Skeletal muscle satellite cell (primary cell): Measurements from ENCODE around the gene IL17RB.
A peak's percentile ranks its signal among the peaks of the same experiment; 100 is the strongest.

ENCODE experiments used
- H3K27me3 ChIP-seq: 2 replicates; pipeline ENCODE4 v1.7.0; 2013; ENCODE audit warnings: low read length; ENCODE audit not compliant: control insufficient read depth, insufficient read depth
- H3K36me3 ChIP-seq: 2 replicates; pipeline ENCODE4 v1.7.0; 2013; ENCODE audit warnings: mild to moderate bottlenecking, control low read depth, low read length; ENCODE audit not compliant: insufficient read depth
- H3K4me1 ChIP-seq: 2 replicates; pipeline ENCODE4 v1.7.0; 2013; ENCODE audit warnings: low read length; ENCODE audit not compliant: control insufficient read depth, insufficient read depth
- H3K4me2 ChIP-seq: 2 replicates; pipeline ENCODE4 v1.7.0; 2013; ENCODE audit warnings: mild to moderate bottlenecking, low read length
- H3K4me3 ChIP-seq: 2 replicates; pipeline ENCODE4 v1.7.0; 2013; ENCODE audit warnings: low read length
- H3K9ac ChIP-seq: 2 replicates; pipeline ENCODE4 v1.7.0; 2013; ENCODE audit warnings: mild to moderate bottlenecking, low read depth, low read length, moderate library complexity
- H3K9me3 ChIP-seq: replicated peaks from 2 replicates; pipeline ENCODE4 v1.7.0; 2013; ENCODE audit warnings: mild to moderate bottlenecking, control low read depth, low read length

IL17RB gene

DNA sequence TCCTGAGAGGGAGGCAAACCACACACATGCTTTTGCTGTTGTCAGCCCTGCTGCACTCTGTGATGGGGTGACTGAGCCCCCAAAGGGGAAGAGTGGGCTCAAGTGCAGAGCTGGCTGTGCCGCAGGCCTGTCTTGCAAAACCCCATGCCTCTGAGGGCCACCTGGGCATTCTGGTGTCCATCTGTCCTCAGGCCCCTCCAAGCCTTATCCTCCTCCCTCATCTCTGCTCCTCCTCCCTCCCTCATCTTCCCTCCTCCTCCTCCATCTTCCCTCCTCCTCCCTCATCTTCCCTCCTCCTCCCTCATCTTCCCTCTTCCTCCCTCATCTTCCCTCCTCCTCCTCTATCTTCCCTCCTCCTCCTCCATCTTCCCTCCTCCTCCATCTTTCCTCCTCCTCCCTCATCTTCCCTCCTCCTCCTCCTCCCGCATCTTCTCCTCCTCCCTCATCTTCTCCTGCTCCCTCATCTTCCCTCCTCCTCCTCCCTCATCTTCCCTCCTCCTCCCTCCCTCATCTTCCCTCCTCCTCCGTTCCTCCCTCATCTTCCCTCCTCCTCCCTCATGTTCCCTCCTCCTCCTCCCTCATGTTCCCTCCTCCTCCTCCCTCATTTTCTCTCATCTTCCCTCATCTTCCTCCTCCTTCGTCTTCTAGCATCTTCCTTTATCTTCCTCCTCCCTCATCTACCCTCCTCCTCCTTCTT is 40.8 kb upstream of the IL17RB start:
- Histone ChIP-seq H3K27me3 (peaks cover 5% of the 10 kb centered on the region), H3K4me1 (peaks cover 28% of the 10 kb centered on the region), H3K4me2 (no peak overlapping the region), H3K9ac (no peak overlapping the region), H3K36me3 (no peaks in the 10 kb centered on the region), H3K4me3 (no peak overlapping the region), H3K9me3 (no peaks in the 10 kb centered on the region)

DNA sequence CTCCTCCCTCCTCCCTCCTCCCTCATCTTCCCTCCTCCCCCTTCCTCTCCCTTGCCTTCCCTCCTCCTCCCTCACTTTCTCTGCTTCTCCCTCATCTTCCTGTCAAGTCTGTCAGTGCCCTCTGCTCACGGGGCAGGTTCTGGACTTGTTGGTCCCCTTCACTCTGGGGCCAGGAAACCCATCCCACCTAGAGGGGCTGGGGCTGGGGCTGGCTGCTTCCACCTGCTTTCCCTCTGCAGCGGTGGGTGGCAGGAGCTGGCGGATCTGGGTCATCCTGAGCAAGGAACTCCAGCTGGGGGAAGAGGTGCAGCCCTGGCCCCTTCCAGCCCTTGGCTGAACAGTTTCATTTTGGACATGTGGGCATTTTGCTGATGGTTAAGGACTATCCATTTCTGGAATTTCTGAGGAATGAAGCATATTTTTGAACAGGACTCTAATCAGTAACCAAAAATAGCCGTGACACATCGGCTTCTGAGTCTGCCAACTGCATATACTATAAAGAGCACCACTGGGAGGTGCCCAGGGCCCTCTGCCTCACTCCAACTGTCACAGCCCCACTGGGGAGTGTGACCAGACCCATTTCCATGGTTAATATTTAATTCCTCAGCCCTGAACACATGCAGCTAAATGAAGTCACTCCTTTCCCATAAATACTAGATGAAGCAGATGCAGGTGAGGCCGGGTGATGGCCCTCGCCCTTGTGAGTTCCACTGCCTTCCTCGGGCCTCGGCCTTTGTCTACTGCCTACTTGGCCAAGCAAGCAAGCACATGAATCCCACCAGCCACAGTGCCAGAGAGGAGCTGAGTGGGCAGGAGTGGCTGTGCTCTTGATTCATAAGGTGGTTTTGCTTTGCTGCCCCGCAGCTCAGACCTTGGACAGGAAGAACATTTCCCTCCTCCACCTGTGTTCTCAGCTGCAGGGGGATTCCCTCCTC is 39.9 kb upstream of the IL17RB start:
- Histone ChIP-seq H3K9me3 (no peaks in the 10 kb centered on the region), H3K4me2 (peak overlapping the region; percentile 47), H3K36me3 (no peaks in the 10 kb centered on the region), H3K27me3 (no peaks in the 10 kb centered on the region), H3K4me1 (peaks cover 28% of the 10 kb centered on the region), H3K9ac (peak overlapping the region; percentile 40), H3K4me3 (no peak overlapping the region)

DNA sequence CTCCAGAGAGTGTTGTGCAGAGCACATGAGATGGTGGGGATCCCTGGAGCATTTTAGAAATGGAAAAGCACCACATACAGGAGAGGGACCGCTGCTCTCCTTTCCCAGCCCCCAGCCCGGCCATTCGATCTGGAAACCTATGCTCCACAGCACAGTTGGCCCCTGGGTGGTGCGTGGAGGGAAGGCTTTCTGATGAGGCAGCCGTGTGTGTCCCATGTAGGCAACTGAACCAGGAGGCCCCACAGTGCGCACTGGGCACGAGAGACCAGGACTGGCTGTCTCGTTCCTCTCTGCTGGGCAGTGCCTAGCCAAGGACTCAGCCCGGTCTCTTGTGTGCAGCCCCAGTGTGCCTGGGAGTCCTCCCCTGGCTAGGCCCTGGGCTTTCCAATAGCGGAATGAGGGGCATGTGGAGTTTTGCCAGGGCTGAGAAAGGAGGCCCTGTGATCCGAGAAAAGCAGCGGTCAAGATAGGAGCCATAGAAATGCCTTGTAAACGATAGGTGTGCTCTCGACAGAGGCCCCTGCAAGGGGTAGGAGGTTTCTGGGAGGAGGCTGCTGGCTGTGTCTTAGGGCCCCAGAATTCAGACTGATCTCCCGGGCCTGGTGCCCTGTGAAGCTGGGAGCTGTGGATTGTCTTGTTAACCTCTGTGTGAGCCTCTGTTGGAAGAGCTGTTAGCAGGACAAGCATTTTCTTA is 39.1 kb upstream of the IL17RB start:
- H3K4me2 ChIP-seq = no peak overlapping the region
- no peak overlapping the region for H3K4me3 ChIP-seq
- no peaks in the 10 kb centered on the region for H3K27me3 ChIP-seq
- H3K4me1 ChIP-seq = peaks cover 28% of the 10 kb centered on the region
- no peaks in the 10 kb centered on the region for H3K36me3 ChIP-seq
- no peak overlapping the region for H3K9ac ChIP-seq
- H3K9me3 ChIP-seq = no peaks in the 10 kb centered on the region

DNA sequence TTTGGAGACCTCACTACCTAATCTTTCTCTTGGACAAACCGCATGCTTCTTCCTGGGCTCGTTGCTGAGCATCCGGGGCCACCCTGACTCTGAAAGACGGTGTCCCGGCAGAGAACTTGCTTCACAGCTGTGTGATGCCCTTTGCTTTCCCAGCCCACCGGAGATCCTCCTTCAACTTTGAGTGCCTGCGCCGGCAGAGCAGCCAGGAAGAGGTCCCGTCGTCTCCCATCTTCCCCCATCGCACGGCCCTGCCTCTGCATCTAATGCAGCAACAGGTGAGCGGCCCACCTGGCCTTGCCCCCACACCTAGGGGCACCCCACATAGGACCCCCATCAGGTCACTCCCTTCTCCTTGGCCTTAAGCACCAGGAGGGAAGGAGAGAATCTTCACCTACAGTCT is 37.9 kb upstream of the IL17RB start:
- H3K4me1 ChIP-seq = peaks cover 28% of the 10 kb centered on the region
- no peaks in the 10 kb centered on the region for H3K9me3 ChIP-seq
- no peak overlapping the region for H3K4me2 ChIP-seq
- no peak overlapping the region for H3K4me3 ChIP-seq
- H3K27me3 ChIP-seq = no peaks in the 10 kb centered on the region
- no peaks in the 10 kb centered on the region for H3K36me3 ChIP-seq
- no peak overlapping the region for H3K9ac ChIP-seq

DNA sequence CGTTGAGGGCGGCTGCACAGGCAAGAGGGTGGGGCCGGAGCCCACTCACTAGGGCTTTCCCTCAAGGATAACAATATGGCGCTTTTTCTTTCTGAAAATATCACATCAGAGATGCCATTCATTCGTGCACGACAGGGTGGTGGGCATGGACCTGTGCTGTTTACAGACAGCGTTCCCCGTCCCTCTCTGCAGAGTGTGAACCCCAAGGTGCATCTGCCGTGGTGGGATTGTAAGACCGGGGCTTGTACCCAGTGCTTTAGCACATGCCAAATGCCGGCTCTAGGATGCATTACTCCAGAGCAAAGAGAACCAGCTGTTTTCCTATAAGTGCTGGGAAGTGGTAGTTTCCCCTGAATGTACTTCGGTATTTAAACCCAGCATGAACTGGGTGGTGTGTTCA is 37.1 kb upstream of the IL17RB start:
- Histone ChIP-seq H3K4me2 (no peak overlapping the region), H3K4me1 (peaks cover 27% of the 10 kb centered on the region), H3K4me3 (no peak overlapping the region), H3K36me3 (no peaks in the 10 kb centered on the region), H3K9ac (no peak overlapping the region), H3K9me3 (no peaks in the 10 kb centered on the region), H3K27me3 (no peaks in the 10 kb centered on the region)

DNA sequence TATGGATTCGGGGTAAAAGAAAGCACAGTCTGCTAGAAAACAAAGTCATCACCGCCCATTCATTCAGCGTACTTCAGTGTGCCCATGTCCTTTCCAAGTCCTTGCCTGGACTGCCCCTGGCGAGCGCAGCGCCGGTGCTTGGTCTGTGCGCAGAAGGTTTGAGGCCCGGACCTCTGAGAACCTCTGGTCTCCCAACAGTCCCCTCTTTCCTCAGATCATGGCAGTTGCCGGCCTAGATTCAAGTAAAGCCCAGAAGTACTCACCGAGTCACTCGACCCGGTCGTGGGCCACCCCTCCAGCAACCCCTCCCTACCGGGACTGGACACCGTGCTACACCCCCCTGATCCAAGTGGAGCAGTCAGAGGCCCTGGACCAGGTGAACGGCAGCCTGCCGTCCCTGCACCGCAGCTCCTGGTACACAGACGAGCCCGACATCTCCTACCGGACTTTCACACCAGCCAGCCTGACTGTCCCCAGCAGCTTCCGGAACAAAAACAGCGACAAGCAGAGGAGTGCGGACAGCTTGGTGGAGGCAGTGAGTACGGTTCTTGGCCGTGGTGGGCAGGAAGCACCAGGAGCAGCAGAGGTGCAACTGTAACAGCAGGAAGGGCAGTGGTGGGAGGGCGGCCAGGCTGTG is 36.5 kb upstream of the IL17RB start:
- H3K27me3 ChIP-seq = no peaks in the 10 kb centered on the region
- H3K4me3 ChIP-seq = no peak overlapping the region
- H3K4me1 ChIP-seq = peaks cover 21% of the 10 kb centered on the region
- no peak overlapping the region for H3K4me2 ChIP-seq
- H3K36me3 ChIP-seq = no peaks in the 10 kb centered on the region
- H3K9me3 ChIP-seq = no peaks in the 10 kb centered on the region
- H3K9ac ChIP-seq = no peak overlapping the region

DNA sequence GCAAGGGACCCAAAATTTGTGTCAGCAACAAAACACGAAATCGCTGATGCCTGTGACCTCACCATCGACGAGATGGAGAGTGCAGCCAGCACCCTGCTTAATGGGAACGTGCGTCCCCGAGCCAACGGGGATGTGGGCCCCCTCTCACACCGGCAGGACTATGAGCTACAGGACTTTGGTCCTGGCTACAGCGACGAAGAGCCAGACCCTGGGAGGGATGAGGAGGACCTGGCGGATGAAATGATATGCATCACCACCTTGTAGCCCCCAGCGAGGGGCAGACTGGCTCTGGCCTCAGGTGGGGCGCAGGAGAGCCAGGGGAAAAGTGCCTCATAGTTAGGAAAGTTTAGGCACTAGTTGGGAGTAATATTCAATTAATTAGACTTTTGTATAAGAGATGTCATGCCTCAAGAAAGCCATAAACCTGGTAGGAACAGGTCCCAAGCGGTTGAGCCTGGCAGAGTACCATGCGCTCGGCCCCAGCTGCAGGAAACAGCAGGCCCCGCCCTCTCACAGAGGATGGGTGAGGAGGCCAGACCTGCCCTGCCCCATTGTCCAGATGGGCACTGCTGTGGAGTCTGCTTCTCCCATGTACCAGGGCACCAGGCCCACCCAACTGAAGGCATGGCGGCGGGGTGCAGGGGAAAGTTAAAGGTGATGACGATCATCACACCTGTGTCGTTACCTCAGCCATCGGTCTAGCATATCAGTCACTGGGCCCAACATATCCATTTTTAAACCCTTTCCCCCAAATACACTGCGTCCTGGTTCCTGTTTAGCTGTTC is 35.0 kb upstream of the IL17RB start:
- Histone ChIP-seq H3K4me3 (no peak overlapping the region), H3K4me1 (peaks cover 7% of the 10 kb centered on the region), H3K27me3 (no peaks in the 10 kb centered on the region), H3K36me3 (no peaks in the 10 kb centered on the region), H3K9ac (no peak overlapping the region), H3K9me3 (no peaks in the 10 kb centered on the region), H3K4me2 (no peak overlapping the region)

DNA sequence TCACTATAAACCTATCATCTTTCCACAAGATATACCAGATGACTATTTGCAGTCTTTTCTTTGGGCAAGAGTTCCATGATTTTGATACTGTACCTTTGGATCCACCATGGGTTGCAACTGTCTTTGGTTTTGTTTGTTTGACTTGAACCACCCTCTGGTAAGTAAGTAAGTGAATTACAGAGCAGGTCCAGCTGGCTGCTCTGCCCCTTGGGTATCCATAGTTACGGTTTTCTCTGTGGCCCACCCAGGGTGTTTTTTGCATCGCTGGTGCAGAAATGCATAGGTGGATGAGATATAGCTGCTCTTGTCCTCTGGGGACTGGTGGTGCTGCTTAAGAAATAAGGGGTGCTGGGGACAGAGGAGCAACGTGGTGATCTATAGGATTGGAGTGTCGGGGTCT is 33.9 kb upstream of the IL17RB start:
- H3K4me3 ChIP-seq = no peak overlapping the region
- no peaks in the 10 kb centered on the region for H3K36me3 ChIP-seq
- H3K9me3 ChIP-seq = no peaks in the 10 kb centered on the region
- H3K4me1 ChIP-seq = no peaks in the 10 kb centered on the region
- H3K27me3 ChIP-seq = no peaks in the 10 kb centered on the region
- H3K9ac ChIP-seq = no peak overlapping the region
- H3K4me2 ChIP-seq = no peak overlapping the region

DNA sequence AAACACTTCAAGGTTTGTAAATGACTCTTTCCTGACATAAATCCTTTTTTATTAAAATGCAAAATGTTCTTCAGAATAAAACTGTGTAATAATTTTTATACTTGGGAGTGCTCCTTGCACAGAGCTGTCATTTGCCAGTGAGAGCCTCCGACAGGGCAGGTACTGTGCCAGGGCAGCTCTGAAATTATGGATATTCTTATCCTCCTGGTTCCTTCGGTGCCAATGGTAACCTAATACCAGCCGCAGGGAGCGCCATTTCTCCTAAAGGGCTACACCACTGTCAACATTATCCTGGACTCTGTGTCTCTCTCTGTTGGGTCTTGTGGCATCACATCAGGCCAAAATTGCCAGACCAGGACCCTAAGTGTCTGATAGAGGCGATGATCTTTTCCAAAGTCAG is 33.1 kb upstream of the IL17RB start:
- Histone ChIP-seq H3K36me3 (no peaks in the 10 kb centered on the region), H3K27me3 (no peaks in the 10 kb centered on the region), H3K4me1 (no peaks in the 10 kb centered on the region), H3K9me3 (no peaks in the 10 kb centered on the region), H3K4me2 (no peak overlapping the region), H3K4me3 (no peak overlapping the region), H3K9ac (no peak overlapping the region)

DNA sequence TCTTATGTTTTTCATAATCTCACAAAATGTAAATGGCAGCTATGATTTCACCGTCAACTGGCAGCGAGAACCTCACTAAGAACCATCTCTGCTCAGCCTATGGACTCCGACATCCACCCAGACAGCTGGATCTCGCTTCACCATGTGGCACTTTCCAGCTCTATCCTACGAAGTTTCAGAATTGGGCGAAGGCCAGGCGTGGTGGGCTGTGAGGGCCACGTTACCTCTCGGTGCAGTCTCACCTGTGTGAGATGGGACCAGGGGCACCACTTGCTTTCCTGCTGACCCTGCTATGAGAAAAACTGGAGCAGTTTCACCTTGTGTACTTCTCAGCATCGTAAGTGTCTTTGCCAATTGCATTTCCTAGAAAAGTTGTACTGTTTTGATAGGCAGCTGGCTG is 32.5 kb upstream of the IL17RB start:
- Histone ChIP-seq H3K9ac (no peak overlapping the region), H3K27me3 (no peaks in the 10 kb centered on the region), H3K36me3 (no peaks in the 10 kb centered on the region), H3K9me3 (no peaks in the 10 kb centered on the region), H3K4me2 (no peak overlapping the region), H3K4me3 (no peak overlapping the region), H3K4me1 (no peaks in the 10 kb centered on the region)
